T-helper 1 cell treated with Interleukin-12 subunit alpha and Interleukin-12 subunit beta and Interleukin-4 antibody, amounts not matched to agents 30 μg/mL and 1 μg/mL, for 36 hours (primary cell): ENCODE results near the gene GRIPAP1.

Experiments
- H3K27ac Mint-ChIP-seq: one replicate; pipeline ENCODE4 v1.8.0; 2021; ENCODE audit warnings: mild to moderate bottlenecking, mixed read lengths
- H3K27me3 Mint-ChIP-seq: one replicate; pipeline ENCODE4 v1.8.0; 2021; ENCODE audit warnings: low read depth, mixed read lengths
- H3K36me3 Mint-ChIP-seq: one replicate; pipeline ENCODE4 v1.8.0; 2021; ENCODE audit warnings: low read depth, mixed read lengths
- H3K4me1 Mint-ChIP-seq: one replicate; pipeline ENCODE4 v1.8.0; 2021; ENCODE audit warnings: low read depth, mixed read lengths
- H3K4me3 Mint-ChIP-seq: one replicate; pipeline ENCODE4 v1.8.0; 2021; ENCODE audit warnings: mild to moderate bottlenecking, moderate library complexity, mixed read lengths
- H3K9me3 Mint-ChIP-seq: one replicate; pipeline ENCODE4 v1.8.0; 2021; ENCODE audit warnings: mixed read lengths

The GRIPAP1 gene

GRCh38 chrX:48934581-48935300 lies 67.3 kb downstream of the GRIPAP1 start:
- peaks cover 44% of the 10 kb centered on the region for H3K36me3 Mint-ChIP-seq
- no peaks in the 10 kb centered on the region for H3K27me3 Mint-ChIP-seq
- H3K4me3 Mint-ChIP-seq: peak overlapping the region; percentile 38
- peak overlapping the region; percentile 80 for H3K27ac Mint-ChIP-seq
- H3K9me3 Mint-ChIP-seq: no peaks in the 10 kb centered on the region
- H3K4me1 Mint-ChIP-seq: peaks cover 52% of the 10 kb centered on the region

- H3K4me1 Mint-ChIP-seq: peaks cover 42% of the 10 kb centered on the region
- H3K36me3 Mint-ChIP-seq: peaks cover 44% of the 10 kb centered on the region
- no peaks in the 10 kb centered on the region for H3K27me3 Mint-ChIP-seq
- no peaks in the 10 kb centered on the region for H3K9me3 Mint-ChIP-seq
- peak overlapping the region; percentile 48 for H3K4me3 Mint-ChIP-seq
- H3K27ac Mint-ChIP-seq: peak overlapping the region; percentile 80
These were observed 68.3 kb downstream of the GRIPAP1 start for GRCh38 chrX:48933757-48934156.

GRCh38 chrX:48927736-48928382 lies 74.2 kb downstream of the GRIPAP1 start:
- Mint-ChIP-seq H3K36me3 (peaks cover 25% of the 10 kb centered on the region), H3K4me3 (no peak overlapping the region), H3K4me1 (peaks cover 22% of the 10 kb centered on the region), H3K27ac (no peak overlapping the region), H3K9me3 (no peaks in the 10 kb centered on the region), H3K27me3 (no peaks in the 10 kb centered on the region)

GRCh38 chrX:48927123-48927522 lies 74.9 kb downstream of the GRIPAP1 start:
- Mint-ChIP-seq H3K4me1 (peaks cover 25% of the 10 kb centered on the region), H3K36me3 (peaks cover 26% of the 10 kb centered on the region), H3K9me3 (no peaks in the 10 kb centered on the region), H3K4me3 (no peak overlapping the region), H3K27me3 (no peaks in the 10 kb centered on the region), H3K27ac (no peak overlapping the region)

GRCh38 chrX:48924270-48924669 lies 77.8 kb downstream of the GRIPAP1 start:
- Mint-ChIP-seq H3K36me3 (peaks cover 30% of the 10 kb centered on the region), H3K4me3 (no peak overlapping the region), H3K9me3 (no peaks in the 10 kb centered on the region), H3K27me3 (no peaks in the 10 kb centered on the region), H3K27ac (peak overlapping the region; percentile 68), H3K4me1 (peaks cover 38% of the 10 kb centered on the region)

- Mint-ChIP-seq H3K36me3 (peaks cover 30% of the 10 kb centered on the region), H3K27ac (no peak overlapping the region), H3K9me3 (no peaks in the 10 kb centered on the region), H3K27me3 (no peaks in the 10 kb centered on the region), H3K4me1 (peaks cover 39% of the 10 kb centered on the region), H3K4me3 (no peak overlapping the region)
These were observed 78.3 kb downstream of the GRIPAP1 start for GRCh38 chrX:48923771-48924170.
